ENCODE measurements around the gene WDR75. TPM values are rescaled to one million over a fixed set of nuclear protein-coding genes. Genes with fewer than 3 reads are reported as not detected.

Gene WDR75
- total and polyA plus RNA-seq, 9 of the 15 experiments (the other 6 are each of a cell fraction or from before 2014, with no cell fraction given): 50.9 to 111 (median 76.4) TPM

GRCh38 chr2:189412330-189412953 is 28.8 kb upstream of the WDR75 start (continued):
- TF ChIP-seq HBP1 (CRISPR knock-in tag; IDR thresholded peaks at IDR 0.05): no peak
- no peak for TF ChIP-seq MAFG (tag; conservative IDR thresholded peaks at IDR 0.05)
- no peak for TF ChIP-seq ARID2 (IDR thresholded peaks at IDR 0.05)
- TF ChIP-seq MGA (IDR thresholded peaks at IDR 0.05): no peak
- no peak for TF ChIP-seq FOXP4 (CRISPR knock-in tag; IDR thresholded peaks at IDR 0.05; ENCODE audit: borderline replicate concordance)
- no peak for TF ChIP-seq IRF2 (CRISPR knock-in tag; IDR thresholded peaks at IDR 0.05)
